K562 (cell line): ENCODE measurements around the gene KLF2. TPM values are rescaled to one million over a fixed set of nuclear protein-coding genes. Genes with fewer than 3 reads are reported as not detected.

Experiments
- ATF1 ChIP-seq, 2 experiments: fragments of 450-650 bp in 1 of 2; IDR thresholded peaks; 2 replicates each; pipeline ENCODE4 v1.6.1; 2016; ENCODE audit warnings: missing compliant biosample characterization in 1 of 2, missing genetic modification characterization in 1 of 2
- CREB1 ChIP-seq, 2 experiments: sonication (generic) in 1 of 2; formaldehyde crosslinking in 1 of 2; IDR thresholded peaks; 2 replicates each; pipeline versions ENCODE4 v1.6.1 to v1.8.0; 2012 to 2022; ENCODE audit warnings: inconsistent platforms in 1 of 2, mild to moderate bottlenecking in 1 of 2, missing genetic modification reagents in 1 of 2, moderate library complexity in 1 of 2
- KLF1 ChIP-seq: fragments of 450-650 bp; IDR thresholded peaks from 2 replicates; pipeline ENCODE4 v1.6.1; 2016; ENCODE audit warnings: missing genetic modification characterization, missing compliant biosample characterization
- L3MBTL2 ChIP-seq: fragments of 450-650 bp; IDR thresholded peaks from 2 replicates; pipeline ENCODE4 v1.6.1; 2016; ENCODE audit warnings: mild to moderate bottlenecking, moderate library complexity
- MAFF ChIP-seq: IDR thresholded peaks from 2 replicates; pipeline ENCODE4 v1.6.1; 2012; ENCODE audit warnings: low read length, improper control_type of control experiment
- MECOM ChIP-seq: fragments of 250-450 bp; sonication (Bioruptor Pico); IDR thresholded peaks from 2 replicates; pipeline ENCODE4 v1.8.0; 2022; ENCODE audit warnings: inconsistent platforms
- MTA3 ChIP-seq: fragments of 450-650 bp; formaldehyde crosslinking; IDR thresholded peaks from 2 replicates; pipeline ENCODE4 v1.6.1; 2017; ENCODE audit warnings: mild to moderate bottlenecking, borderline replicate concordance
- NR2C1 ChIP-seq, 2 experiments: fragments of 450-650 bp; IDR thresholded peaks; 2 replicates each; pipeline ENCODE4 v1.6.1; 2017; ENCODE audit warnings: mild to moderate bottlenecking in 2 of 2, antibody characterized with exemption in 1 of 2, inconsistent platforms in 1 of 2, missing compliant biosample characterization in 1 of 2, missing genetic modification characterization in 1 of 2
- RAD21 ChIP-seq, 2 experiments: fragments of 250-450 bp in 1 of 2; fragments of 450-650 bp in 1 of 2; sonication (Bioruptor Pico) in 1 of 2; formaldehyde crosslinking in 1 of 2; IDR thresholded peaks in 1 of 2; conservative IDR thresholded peaks in 1 of 2; 2 replicates each; pipeline versions ENCODE4 v1.4.0 to v1.8.0; 2020 to 2022; ENCODE audit warnings: mild to moderate bottlenecking in 2 of 2, moderate library complexity in 1 of 2
- SMARCA4 ChIP-seq: fragments of 450-650 bp; IDR thresholded peaks from 2 replicates; pipeline ENCODE4 v1.6.1; 2016
- SMARCE1 ChIP-seq: fragments of 450-650 bp; IDR thresholded peaks from 2 replicates; pipeline ENCODE4 v1.7.1; 2016; ENCODE audit warnings: mild to moderate bottlenecking
- SRF ChIP-seq, 2 experiments: fragments of 250-450, 450-650 bp in 1 of 2; sonication (Bioruptor Pico) in 1 of 2; sonication (generic) in 1 of 2; formaldehyde crosslinking; IDR thresholded peaks; 2 replicates each; pipeline versions ENCODE4 v1.5.0 to v1.5.1; 2020 to 2022; ENCODE audit warnings: mild to moderate bottlenecking in 1 of 2, missing genetic modification reagents in 1 of 2
- SRSF9 ChIP-seq: fragments of 200-400 bp; formaldehyde crosslinking; IDR thresholded peaks from 2 replicates; pipeline ENCODE4 v1.6.1; 2017; ENCODE audit warnings: low read depth, low read length, borderline replicate concordance
- XRCC3 ChIP-seq: fragments of 450-650 bp; IDR thresholded peaks from 2 replicates; pipeline ENCODE4 v1.6.1; 2017; ENCODE audit warnings: mild to moderate bottlenecking, moderate library complexity
- ZBTB9 ChIP-seq: fragments of 450-650 bp; formaldehyde crosslinking; IDR thresholded peaks from 2 replicates; pipeline ENCODE4 v1.4.0; 2020; ENCODE audit warnings: mild to moderate bottlenecking, moderate library complexity
- ZKSCAN1 ChIP-seq: fragments of 150-350 bp; IDR thresholded peaks from 2 replicates; pipeline ENCODE4 v1.6.1; 2016; ENCODE audit warnings: low read depth, low read length
- ZKSCAN8 ChIP-seq: fragments of 200-800 bp; sonication (Bioruptor generic); IDR thresholded peaks from 2 replicates; pipeline ENCODE4 v1.6.1; 2016; ENCODE audit warnings: missing genetic modification characterization, missing compliant biosample characterization
- ZNF699 ChIP-seq: fragments of 250-450 bp; sonication (Bioruptor Pico); IDR thresholded peaks from 2 replicates; pipeline ENCODE4 v1.8.0; 2021; ENCODE audit warnings: mild to moderate bottlenecking, moderate library complexity; ENCODE audit not compliant: insufficient replicate concordance
- polyA plus RNA-seq, 8 experiments: library from polyadenylated mRNA; depleted of rRNA in 4 of 8; stranded (reverse) in 5 of 8; unstranded in 3 of 8; fragments of >200 nt; fragmentation: Nextera tagmentation in 2 of 8; fragmentation: Illumina TruSeq in 1 of 8; extraction: Ambion mirVana in 2 of 8; extraction: Trizol in 1 of 8; gene quantifications; 2 replicates each; pipeline versions ENCODE4 v1.2.1 to v1.2.3, GENCODE V29; 2011 to 2014; ENCODE audit warnings: inconsistent platforms in 1 of 8, missing spikeins in 1 of 8
- total RNA-seq, 7 experiments: library from RNA; depleted of rRNA in 6 of 7; stranded (reverse); fragments of >200 nt in 6 of 7; fragmentation: Illumina TruSeq in 2 of 7; extraction: Trizol in 2 of 7; gene quantifications; 2 replicates each; pipeline versions ENCODE4 v1.2.1 to v1.2.3, GENCODE V29; 2011 to 2021; ENCODE audit warnings: low replicate concordance in 1 of 7
- TF ChIP-seq, protein P1 (sequence below), 2 experiments: fragments of 250-450 bp in 1 of 2; fragments of 450-650 bp in 1 of 2; sonication (Bioruptor Pico) in 1 of 2; IDR thresholded peaks; 2 replicates each; pipeline versions ENCODE4 v1.6.1 to v1.8.0; 2016 to 2021; ENCODE audit warnings: mild to moderate bottlenecking in 2 of 2, moderate library complexity in 2 of 2, missing compliant biosample characterization in 1 of 2, missing genetic modification characterization in 1 of 2
- TF ChIP-seq, protein P2 (sequence below): IDR thresholded peaks from 2 replicates; pipeline ENCODE4 v1.6.1; 2016; ENCODE audit warnings: missing genetic modification characterization, missing compliant biosample characterization
- TF ChIP-seq, protein P3 (sequence below): sonication (generic); IDR thresholded peaks from 2 replicates; pipeline ENCODE4 v1.6.1; 2016
- TF ChIP-seq, protein P4 (sequence below): IDR thresholded peaks from 2 replicates; pipeline ENCODE4 v1.6.1; 2011; ENCODE audit not compliant: insufficient read length; ENCODE audit errors: extremely low read depth

Gene KLF2
- total and polyA plus RNA-seq, 9 of the 15 experiments (the other 6 are each of a cell fraction or from before 2014, with no cell fraction given), result 0.07 to 0.71 TPM; not detected in 7

DNA sequence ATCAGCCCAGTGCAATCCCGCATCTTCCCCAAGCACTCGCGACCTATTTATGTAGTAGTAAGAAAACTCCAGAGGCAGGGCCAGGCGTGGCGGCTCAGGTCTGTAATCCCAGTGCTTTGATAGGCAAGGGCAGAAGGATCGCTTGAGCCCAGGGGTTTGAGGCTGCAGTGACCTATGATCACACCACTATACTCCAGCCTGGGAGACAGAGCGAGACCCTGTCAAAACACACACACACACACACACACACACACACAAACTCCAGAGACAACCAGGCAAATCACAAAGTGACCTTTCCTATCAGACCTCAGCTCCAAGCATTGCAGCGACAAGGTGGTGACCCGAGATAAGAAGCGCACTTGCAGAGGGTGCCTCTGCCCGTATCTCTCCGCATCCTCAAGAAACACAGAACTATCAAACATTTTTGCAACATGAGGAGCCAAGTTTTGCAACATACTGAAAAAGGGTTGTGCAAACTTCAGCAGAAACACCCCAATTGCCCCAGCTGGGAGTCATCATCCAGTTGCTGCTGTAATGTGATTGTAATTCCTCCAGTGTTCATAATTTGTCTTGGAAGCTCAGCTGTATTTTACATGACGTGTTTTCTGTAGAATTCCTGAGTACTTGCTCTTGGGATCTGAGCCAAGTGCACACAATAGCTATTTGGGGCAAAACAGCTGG, 8.7 kb upstream of the KLF2 start (continued):
- 0 out of 4 replicates have a peak, but pooled peaks of 1 of the 2 experiments have one; percentile 9 for TF ChIP-seq SRF (CRISPR knock-in tag; IDR thresholded peaks at IDR 0.05)
- TF ChIP-seq SMARCA4, result peak; percentile 96
- no peak for TF ChIP-seq ZNF699
- TF ChIP-seq XRCC3, result no peak
- TF ChIP-seq SRSF9, result no peak
- TF ChIP-seq, protein P1, sequence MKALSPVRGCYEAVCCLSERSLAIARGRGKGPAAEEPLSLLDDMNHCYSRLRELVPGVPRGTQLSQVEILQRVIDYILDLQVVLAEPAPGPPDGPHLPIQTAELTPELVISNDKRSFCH (CRISPR knock-in tag; IDR thresholded peaks at IDR 0.05), result no peak
- TF ChIP-seq, protein P1 (tag; IDR thresholded peaks at IDR 0.05), result peak; percentile 99
- 0 out of 2 replicates have a peak, but pooled peaks have one; percentile 46 for TF ChIP-seq ZBTB9 (CRISPR knock-in tag)
- TF ChIP-seq, protein P2, sequence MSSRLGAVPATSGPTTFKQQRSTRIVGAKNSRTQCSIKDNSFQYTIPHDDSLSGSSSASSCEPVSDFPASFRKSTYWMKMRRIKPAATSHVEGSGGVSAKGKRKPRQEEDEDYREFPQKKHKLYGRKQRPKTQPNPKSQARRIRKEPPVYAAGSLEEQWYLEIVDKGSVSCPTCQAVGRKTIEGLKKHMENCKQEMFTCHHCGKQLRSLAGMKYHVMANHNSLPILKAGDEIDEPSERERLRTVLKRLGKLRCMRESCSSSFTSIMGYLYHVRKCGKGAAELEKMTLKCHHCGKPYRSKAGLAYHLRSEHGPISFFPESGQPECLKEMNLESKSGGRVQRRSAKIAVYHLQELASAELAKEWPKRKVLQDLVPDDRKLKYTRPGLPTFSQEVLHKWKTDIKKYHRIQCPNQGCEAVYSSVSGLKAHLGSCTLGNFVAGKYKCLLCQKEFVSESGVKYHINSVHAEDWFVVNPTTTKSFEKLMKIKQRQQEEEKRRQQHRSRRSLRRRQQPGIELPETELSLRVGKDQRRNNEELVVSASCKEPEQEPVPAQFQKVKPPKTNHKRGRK (tag), result no peak
- TF ChIP-seq MTA3, result peak; percentile 73; the same call in 1 of the 2 replicates
- peak; percentile 18; the same call in 1 of the 2 replicates for TF ChIP-seq MAFF
- peak; percentile 94 for TF ChIP-seq NR2C1 (IDR thresholded peaks at IDR 0.05)
- peak; percentile 98 for TF ChIP-seq NR2C1 (tag; IDR thresholded peaks at IDR 0.05)
- no peak for TF ChIP-seq CREB1 (IDR thresholded peaks at IDR 0.05)
- TF ChIP-seq CREB1 (CRISPR knock-in tag; IDR thresholded peaks at IDR 0.05), result peak; percentile 52; the same call in 1 of the 2 replicates
- no peak for TF ChIP-seq KLF1 (tag)
- TF ChIP-seq ATF1 (CRISPR knock-in tag; IDR thresholded peaks at IDR 0.05), result no peak
- peak; percentile 73 for TF ChIP-seq ATF1 (tag; IDR thresholded peaks at IDR 0.05)
- TF ChIP-seq, protein P3, sequence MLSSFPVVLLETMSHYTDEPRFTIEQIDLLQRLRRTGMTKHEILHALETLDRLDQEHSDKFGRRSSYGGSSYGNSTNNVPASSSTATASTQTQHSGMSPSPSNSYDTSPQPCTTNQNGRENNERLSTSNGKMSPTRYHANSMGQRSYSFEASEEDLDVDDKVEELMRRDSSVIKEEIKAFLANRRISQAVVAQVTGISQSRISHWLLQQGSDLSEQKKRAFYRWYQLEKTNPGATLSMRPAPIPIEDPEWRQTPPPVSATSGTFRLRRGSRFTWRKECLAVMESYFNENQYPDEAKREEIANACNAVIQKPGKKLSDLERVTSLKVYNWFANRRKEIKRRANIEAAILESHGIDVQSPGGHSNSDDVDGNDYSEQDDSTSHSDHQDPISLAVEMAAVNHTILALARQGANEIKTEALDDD, result peak; percentile 28; the same call in 1 of the 2 replicates
- 0 out of 2 replicates have a peak, but pooled peaks have one; percentile 53 for TF ChIP-seq MECOM (CRISPR knock-in tag)
- TF ChIP-seq RAD21 (CRISPR knock-in tag; conservative IDR thresholded peaks at IDR 0.05 in 1 of 2, IDR thresholded peaks at IDR 0.05 in 1 of 2), result peak in 1 of 2 experiments; percentile 12; a peak in 1 of 4 replicates
- TF ChIP-seq, protein P4, sequence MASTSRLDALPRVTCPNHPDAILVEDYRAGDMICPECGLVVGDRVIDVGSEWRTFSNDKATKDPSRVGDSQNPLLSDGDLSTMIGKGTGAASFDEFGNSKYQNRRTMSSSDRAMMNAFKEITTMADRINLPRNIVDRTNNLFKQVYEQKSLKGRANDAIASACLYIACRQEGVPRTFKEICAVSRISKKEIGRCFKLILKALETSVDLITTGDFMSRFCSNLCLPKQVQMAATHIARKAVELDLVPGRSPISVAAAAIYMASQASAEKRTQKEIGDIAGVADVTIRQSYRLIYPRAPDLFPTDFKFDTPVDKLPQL, result no peak
- peak; percentile 98 for TF ChIP-seq SMARCE1
- TF ChIP-seq ZKSCAN8, result peak; percentile 88; the same call in 1 of the 2 replicates
- TF ChIP-seq ZKSCAN1, result 0 out of 2 replicates have a peak, but pooled peaks have one; percentile 20
- peak; percentile 33 for TF ChIP-seq L3MBTL2
